Measurements from ENCODE around the gene BICRA. TPM values are rescaled to one million over a fixed set of nuclear protein-coding genes. Genes with fewer than 3 reads are reported as not detected.

Gene BICRA
- total and polyA plus RNA-seq, 9 of the 15 experiments (the other 6 are each of a cell fraction or from before 2014, with no cell fraction given), result 0.01 to 8.8 (median 1.2) TPM

DNA sequence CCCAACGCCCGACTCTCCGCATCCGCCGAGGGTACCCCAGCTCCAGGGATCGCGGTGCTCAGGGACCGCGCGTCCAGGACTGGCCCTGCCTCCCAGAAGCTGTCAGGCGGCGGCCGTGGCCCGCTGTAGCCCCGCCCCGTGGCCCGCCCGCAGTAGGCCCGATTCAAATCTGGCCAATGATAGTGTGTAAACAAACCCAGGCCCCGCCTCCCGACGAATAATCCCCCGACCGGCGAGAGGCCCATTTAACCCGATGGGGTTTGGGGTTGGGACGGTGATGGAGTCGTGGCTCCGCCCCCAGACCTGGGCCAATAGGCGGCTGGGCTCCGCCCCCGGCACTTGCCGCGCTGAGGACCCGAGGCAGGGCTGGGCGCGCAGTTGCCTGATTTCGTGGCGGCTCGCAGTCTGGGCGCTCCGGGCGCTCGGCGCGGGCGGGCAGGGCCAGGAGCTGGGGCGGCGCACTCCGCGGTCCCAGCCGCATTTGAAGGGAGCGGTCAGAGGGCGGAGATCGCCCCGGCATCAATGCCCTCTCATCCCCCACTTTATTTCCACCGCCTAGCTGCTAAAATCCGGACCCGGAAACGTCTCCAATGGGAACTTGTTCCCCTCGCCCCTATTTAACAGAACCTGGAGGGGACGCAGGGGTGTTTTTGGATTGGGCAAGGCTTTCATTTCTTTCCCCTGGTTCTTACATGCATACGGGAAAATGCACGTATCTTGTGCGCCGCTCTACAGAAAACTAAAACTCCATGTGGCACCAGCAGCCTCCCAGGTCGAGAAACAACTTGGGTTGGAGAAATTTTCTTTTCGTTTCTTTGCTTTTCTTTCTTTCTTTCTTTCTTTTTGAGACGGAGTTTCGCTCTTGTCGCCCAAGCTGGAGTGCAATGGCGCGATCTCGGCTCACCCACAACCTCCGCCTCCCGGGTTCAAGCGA, 8.4 kb upstream of the BICRA start (continued):
- TF ChIP-seq, protein P1, sequence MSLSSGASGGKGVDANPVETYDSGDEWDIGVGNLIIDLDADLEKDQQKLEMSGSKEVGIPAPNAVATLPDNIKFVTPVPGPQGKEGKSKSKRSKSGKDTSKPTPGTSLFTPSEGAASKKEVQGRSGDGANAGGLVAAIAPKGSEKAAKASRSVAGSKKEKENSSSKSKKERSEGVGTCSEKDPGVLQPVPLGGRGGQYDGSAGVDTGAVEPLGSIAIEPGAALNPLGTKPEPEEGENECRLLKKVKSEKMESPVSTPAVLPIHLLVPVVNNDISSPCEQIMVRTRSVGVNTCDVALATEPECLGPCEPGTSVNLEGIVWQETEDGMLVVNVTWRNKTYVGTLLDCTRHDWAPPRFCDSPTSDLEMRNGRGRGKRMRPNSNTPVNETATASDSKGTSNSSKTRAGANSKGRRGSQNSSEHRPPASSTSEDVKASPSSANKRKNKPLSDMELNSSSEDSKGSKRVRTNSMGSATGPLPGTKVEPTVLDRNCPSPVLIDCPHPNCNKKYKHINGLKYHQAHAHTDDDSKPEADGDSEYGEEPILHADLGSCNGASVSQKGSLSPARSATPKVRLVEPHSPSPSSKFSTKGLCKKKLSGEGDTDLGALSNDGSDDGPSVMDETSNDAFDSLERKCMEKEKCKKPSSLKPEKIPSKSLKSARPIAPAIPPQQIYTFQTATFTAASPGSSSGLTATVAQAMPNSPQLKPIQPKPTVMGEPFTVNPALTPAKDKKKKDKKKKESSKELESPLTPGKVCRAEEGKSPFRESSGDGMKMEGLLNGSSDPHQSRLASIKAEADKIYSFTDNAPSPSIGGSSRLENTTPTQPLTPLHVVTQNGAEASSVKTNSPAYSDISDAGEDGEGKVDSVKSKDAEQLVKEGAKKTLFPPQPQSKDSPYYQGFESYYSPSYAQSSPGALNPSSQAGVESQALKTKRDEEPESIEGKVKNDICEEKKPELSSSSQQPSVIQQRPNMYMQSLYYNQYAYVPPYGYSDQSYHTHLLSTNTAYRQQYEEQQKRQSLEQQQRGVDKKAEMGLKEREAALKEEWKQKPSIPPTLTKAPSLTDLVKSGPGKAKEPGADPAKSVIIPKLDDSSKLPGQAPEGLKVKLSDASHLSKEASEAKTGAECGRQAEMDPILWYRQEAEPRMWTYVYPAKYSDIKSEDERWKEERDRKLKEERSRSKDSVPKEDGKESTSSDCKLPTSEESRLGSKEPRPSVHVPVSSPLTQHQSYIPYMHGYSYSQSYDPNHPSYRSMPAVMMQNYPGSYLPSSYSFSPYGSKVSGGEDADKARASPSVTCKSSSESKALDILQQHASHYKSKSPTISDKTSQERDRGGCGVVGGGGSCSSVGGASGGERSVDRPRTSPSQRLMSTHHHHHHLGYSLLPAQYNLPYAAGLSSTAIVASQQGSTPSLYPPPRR (CRISPR knock-in tag; IDR thresholded peaks at IDR 0.05; ENCODE audit: borderline replicate concordance), result 0 out of 2 replicates have a peak, but pooled peaks have one; percentile 42
- TF ChIP-seq ZNF232 (CRISPR knock-in tag; IDR thresholded peaks at IDR 0.05), result no peak; the same call in 1 of the 2 replicates
- no peak for TF ChIP-seq ZNF282 (CRISPR knock-in tag; IDR thresholded peaks at IDR 0.05)
- peak in 1 of 2 experiments; percentile 94; a peak in 2 of 4 replicates for TF ChIP-seq FOXA3 (CRISPR knock-in tag; conservative IDR thresholded peaks at IDR 0.05 in 1 of 2, IDR thresholded peaks at IDR 0.05 in 1 of 2)
- TF ChIP-seq CBX3 (IDR thresholded peaks at IDR 0.05; ENCODE audit: borderline replicate concordance in 1 of 2, low read length in 2 of 2), result no peak
- TF ChIP-seq, protein P2, sequence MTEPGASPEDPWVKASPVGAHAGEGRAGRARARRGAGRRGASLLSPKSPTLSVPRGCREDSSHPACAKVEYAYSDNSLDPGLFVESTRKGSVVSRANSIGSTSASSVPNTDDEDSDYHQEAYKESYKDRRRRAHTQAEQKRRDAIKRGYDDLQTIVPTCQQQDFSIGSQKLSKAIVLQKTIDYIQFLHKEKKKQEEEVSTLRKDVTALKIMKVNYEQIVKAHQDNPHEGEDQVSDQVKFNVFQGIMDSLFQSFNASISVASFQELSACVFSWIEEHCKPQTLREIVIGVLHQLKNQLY (CRISPR knock-in tag; conservative IDR thresholded peaks at IDR 0.05), result no peak
- 0 out of 2 replicates have a peak, but pooled peaks have one; percentile 37 for TF ChIP-seq KLF1 (tag; IDR thresholded peaks at IDR 0.05)
- no peak for TF ChIP-seq ZNF584 (CRISPR knock-in tag; IDR thresholded peaks at IDR 0.05; ENCODE audit: low read depth)
- TF ChIP-seq NELFE (IDR thresholded peaks at IDR 0.05; ENCODE audit: insufficient read depth, insufficient read length), result no peak
- TF ChIP-seq, protein P3, sequence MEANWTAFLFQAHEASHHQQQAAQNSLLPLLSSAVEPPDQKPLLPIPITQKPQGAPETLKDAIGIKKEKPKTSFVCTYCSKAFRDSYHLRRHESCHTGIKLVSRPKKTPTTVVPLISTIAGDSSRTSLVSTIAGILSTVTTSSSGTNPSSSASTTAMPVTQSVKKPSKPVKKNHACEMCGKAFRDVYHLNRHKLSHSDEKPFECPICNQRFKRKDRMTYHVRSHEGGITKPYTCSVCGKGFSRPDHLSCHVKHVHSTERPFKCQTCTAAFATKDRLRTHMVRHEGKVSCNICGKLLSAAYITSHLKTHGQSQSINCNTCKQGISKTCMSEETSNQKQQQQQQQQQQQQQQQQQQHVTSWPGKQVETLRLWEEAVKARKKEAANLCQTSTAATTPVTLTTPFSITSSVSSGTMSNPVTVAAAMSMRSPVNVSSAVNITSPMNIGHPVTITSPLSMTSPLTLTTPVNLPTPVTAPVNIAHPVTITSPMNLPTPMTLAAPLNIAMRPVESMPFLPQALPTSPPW (CRISPR knock-in tag; IDR thresholded peaks at IDR 0.05), result peak; percentile 84
- TF ChIP-seq, protein P4, sequence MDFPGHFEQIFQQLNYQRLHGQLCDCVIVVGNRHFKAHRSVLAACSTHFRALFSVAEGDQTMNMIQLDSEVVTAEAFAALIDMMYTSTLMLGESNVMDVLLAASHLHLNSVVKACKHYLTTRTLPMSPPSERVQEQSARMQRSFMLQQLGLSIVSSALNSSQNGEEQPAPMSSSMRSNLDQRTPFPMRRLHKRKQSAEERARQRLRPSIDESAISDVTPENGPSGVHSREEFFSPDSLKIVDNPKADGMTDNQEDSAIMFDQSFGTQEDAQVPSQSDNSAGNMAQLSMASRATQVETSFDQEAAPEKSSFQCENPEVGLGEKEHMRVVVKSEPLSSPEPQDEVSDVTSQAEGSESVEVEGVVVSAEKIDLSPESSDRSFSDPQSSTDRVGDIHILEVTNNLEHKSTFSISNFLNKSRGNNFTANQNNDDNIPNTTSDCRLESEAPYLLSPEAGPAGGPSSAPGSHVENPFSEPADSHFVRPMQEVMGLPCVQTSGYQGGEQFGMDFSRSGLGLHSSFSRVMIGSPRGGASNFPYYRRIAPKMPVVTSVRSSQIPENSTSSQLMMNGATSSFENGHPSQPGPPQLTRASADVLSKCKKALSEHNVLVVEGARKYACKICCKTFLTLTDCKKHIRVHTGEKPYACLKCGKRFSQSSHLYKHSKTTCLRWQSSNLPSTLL (IDR thresholded peaks at IDR 0.05), result peak; percentile 99
- TF ChIP-seq, protein P5, sequence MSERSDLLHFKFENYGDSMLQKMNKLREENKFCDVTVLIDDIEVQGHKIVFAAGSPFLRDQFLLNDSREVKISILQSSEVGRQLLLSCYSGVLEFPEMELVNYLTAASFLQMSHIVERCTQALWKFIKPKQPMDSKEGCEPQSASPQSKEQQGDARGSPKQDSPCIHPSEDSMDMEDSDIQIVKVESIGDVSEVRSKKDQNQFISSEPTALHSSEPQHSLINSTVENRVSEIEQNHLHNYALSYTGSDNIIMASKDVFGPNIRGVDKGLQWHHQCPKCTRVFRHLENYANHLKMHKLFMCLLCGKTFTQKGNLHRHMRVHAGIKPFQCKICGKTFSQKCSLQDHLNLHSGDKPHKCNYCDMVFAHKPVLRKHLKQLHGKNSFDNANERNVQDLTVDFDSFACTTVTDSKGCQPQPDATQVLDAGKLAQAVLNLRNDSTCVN (CRISPR knock-in tag; IDR thresholded peaks at IDR 0.05), result no peak

All from K562 (cell line).